Stomach (tissue), 4 donors: ENCODE results near the gene KIF1A.
"Not testable (repeated sequence)": the region's sequence is repeated elsewhere in the genome, so short reads cannot be mapped to it uniquely, and the experiment has no call there.

Experiments used
- CTCF ChIP-seq, 7 experiments: fragments of 450-650 bp in 4 of 7; fragments of 200-600 bp in 3 of 7; sonication (generic) in 3 of 7; IDR thresholded peaks; one replicate each; pipeline ENCODE4 v1.5.1; 2016 to 2019; ENCODE audit warnings: antibody characterized with exemption in 7 of 7, control low read depth in 2 of 7, mild to moderate bottlenecking in 1 of 7
- EP300 ChIP-seq: sonication (generic); formaldehyde crosslinking; IDR thresholded peaks from one replicate; pipeline ENCODE4 v1.6.1; 2017; ENCODE audit warnings: antibody characterized with exemption
- POLR2A ChIP-seq, 4 donors: fragments of 450-650 bp; IDR thresholded peaks; one replicate each; pipeline ENCODE4 v1.6.1; 2016; ENCODE audit warnings: antibody characterized with exemption in 4 of 4, control low read depth in 2 of 4, mild to moderate bottlenecking in 1 of 4, moderate library complexity in 1 of 4

- TF ChIP-seq POLR2A (IDR thresholded peaks at IDR 0.05); EP300; CTCF (IDR thresholded peaks at IDR 0.05): not testable (repeated sequence)
Observed at GRCh38 chr2:240690421-240691074, 129.5 kb downstream of the KIF1A start.
